Thoracic aorta (tissue), 2 donors: Measurements from ENCODE around the gene ZBTB45. TPM values are rescaled to one million over a fixed set of nuclear protein-coding genes. Genes with fewer than 3 reads are reported as not detected.

ENCODE experiments used
- ATAC-seq: fragments of 150-250 bp; one replicate; pipeline ENCODE4 v1.8.0; 2017; ENCODE audit warnings: low read depth; ENCODE audit not compliant: insufficient number of reproducible peaks, low FRiP score
- DNase-seq: peaks from one replicate; pipeline ENCODE4 v3.0.0-alpha.2; 2020; ENCODE audit warnings: low spot score
- H3K27ac ChIP-seq, 2 donors: fragments of 200-600 bp; sonication (generic); 1 replicate in 1 of 2; 2 replicates in 1 of 2; pipeline ENCODE4 v1.5.1; 2016; ENCODE audit warnings: mild to moderate bottlenecking in 2 of 2, moderate library complexity in 2 of 2
- H3K27me3 ChIP-seq: fragments of 200-600 bp; sonication (generic); replicated peaks from 2 replicates; pipeline ENCODE4 v1.6.0; 2016; ENCODE audit warnings: mild to moderate bottlenecking; ENCODE audit not compliant: insufficient read depth
- H3K36me3 ChIP-seq: fragments of 200-600 bp; sonication (generic); one replicate; pipeline ENCODE4 v1.5.1; 2016
- H3K4me1 ChIP-seq, 2 donors: fragments of 200-600 bp; sonication (generic); 1 replicate in 1 of 2; 2 replicates in 1 of 2; pipeline versions ENCODE4 v1.5.1 to v1.6.0; 2016; ENCODE audit warnings: low read depth in 2 of 2, mild to moderate bottlenecking in 1 of 2; ENCODE audit not compliant: control insufficient read depth in 1 of 2
- H3K4me3 ChIP-seq: fragments of 200-600 bp; sonication (generic); 2 replicates; pipeline ENCODE4 v1.5.1; 2016; ENCODE audit warnings: mild to moderate bottlenecking
- H3K9me3 ChIP-seq: fragments of 200-600 bp; sonication (generic); 2 replicates; pipeline ENCODE4 v1.5.1; 2016
- total RNA-seq, 2 donors: library from RNA; depleted of rRNA; stranded (reverse); fragments of >200 nt; gene quantifications; one replicate each; pipeline versions ENCODE4 v1.1.0 to v1.2.3, GENCODE V29; 2016
- TF ChIP-seq, protein P1 (sequence below): fragments of 200-600 bp; sonication (generic); IDR thresholded peaks from one replicate; pipeline ENCODE4 v1.5.1; 2019; ENCODE audit warnings: antibody characterized with exemption

Gene ZBTB45
- total RNA-seq, 2 donors from 2014 or later: 10.4 to 10.9 TPM

DNA sequence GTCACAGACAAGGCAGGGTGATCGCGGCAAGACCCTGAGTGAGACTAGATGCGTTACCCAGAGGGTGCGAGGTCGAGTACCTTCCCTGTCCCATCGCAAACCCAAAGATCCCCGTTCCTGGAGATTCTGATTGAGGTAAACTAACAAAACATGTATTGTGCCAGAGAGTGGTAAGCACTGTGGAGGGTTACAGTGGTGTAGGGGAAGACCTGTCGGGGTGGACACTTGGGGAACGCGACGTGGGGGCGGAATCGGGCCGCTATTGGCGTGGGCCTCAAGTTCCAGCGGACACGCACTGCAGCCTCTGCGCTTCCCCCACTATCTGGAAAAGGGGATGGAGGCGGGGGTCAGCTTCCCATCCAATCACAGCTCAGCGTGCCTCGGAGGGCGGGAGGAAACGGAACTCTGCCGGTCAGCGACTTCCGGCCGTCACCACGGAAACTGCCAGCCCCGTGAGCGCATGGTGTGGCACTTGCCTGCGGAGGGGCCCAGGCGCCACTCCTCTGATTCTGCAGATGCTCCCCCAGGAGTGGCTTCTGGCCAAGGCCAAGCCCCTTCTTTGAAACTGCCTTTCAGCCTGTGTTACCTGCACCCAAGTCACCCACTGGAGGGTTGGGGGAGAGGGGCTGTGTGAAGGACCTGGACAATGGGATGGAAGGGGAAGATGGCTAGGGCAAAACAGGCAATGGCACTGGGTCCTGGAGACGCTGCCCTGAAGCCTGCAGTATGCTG lies 39.8 kb upstream of the ZBTB45 start:
- peak overlapping the region; percentile 99 to 100 for H3K27ac ChIP-seq
- no peaks in the 10 kb centered on the region for H3K27me3 ChIP-seq
- peak overlapping the region; percentile 95 for H3K4me3 ChIP-seq
- peaks cover 33 to 63% of the 10 kb centered on the region in 2 donors for H3K4me1 ChIP-seq
- peak; percentile 76 for DNase-seq
- peaks cover 9% of the 10 kb centered on the region for H3K36me3 ChIP-seq
- peak; percentile 44 for ATAC-seq
- no peaks in the 10 kb centered on the region for H3K9me3 ChIP-seq
- TF ChIP-seq, protein P1, sequence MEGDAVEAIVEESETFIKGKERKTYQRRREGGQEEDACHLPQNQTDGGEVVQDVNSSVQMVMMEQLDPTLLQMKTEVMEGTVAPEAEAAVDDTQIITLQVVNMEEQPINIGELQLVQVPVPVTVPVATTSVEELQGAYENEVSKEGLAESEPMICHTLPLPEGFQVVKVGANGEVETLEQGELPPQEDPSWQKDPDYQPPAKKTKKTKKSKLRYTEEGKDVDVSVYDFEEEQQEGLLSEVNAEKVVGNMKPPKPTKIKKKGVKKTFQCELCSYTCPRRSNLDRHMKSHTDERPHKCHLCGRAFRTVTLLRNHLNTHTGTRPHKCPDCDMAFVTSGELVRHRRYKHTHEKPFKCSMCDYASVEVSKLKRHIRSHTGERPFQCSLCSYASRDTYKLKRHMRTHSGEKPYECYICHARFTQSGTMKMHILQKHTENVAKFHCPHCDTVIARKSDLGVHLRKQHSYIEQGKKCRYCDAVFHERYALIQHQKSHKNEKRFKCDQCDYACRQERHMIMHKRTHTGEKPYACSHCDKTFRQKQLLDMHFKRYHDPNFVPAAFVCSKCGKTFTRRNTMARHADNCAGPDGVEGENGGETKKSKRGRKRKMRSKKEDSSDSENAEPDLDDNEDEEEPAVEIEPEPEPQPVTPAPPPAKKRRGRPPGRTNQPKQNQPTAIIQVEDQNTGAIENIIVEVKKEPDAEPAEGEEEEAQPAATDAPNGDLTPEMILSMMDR: no peak

DNA sequence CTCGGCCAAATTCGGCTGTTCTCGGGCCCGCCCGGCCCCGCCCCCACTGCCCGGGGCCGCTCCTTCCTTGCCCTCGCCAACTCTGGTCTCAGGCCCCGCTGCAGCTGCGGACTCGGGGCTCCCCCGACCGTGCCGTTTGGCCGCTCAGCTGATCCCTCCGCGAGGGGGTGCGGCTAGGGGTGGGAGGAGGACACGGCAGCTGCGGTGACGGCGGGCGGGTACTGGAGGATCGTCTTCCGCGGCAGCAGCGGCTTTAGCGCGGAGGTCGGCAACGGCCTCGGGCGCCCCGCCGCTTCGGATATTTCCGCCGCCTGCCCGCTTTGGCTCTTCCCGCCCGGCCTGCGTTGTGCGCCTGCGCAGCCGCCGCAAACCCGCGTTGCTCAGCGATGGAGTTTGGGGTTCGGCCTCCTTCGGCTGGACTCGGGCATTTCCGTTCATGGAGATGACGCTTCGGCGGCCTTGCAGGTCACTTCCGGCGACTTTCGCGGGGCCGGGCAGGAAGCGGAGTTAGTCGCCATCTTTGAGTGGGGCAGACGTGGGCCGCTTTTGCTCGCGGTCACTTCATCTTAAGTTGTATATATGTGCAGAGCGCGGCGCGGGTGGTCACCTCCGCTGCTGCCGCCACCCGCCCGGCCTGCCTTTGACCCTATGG lies 39.1 kb upstream of the ZBTB45 start:
- ATAC-seq (peak; percentile 75), DNase-seq (peak; percentile 94)
- peaks cover 39 to 70% of the 10 kb centered on the region in 2 donors for H3K4me1 ChIP-seq
- peak overlapping the region; percentile 99 to 100 for H3K27ac ChIP-seq
- no peaks in the 10 kb centered on the region for H3K9me3 ChIP-seq
- H3K27me3 ChIP-seq: no peaks in the 10 kb centered on the region
- TF ChIP-seq, protein P1: no peak
- H3K36me3 ChIP-seq: peaks cover 9% of the 10 kb centered on the region
- H3K4me3 ChIP-seq: peak overlapping the region; percentile 95

DNA sequence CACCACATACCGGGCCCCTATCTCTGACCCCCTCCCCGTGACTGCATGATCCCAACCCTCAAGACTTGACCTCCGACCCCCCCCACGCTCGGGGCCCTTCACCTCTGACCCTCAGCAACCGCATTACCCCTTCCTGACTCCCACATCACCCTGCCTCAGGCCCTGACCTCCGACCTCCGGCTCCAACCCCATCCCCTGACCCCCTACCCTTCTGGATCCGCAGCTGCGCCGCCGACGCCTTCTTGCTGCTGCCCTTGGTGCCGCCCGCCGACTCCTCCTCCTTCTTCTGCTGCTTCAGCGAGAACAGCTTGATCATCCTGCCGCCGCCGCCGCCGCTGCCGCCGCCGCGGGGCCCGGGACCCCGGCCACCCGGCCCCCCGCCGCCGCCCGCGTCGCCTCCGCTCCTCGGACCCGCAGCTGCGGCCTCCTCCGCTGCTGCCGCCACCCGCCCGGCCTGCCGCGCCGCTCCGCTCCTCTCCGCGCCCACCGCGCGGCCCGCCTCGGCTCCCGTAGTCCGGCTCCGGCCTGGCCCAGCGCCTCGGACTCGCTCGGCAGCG lies 38.5 kb upstream of the ZBTB45 start, which contains the start of gene UBE2M:
Gene UBE2M, minus strand, starts transcription at position 546 of the 557 bp plus-strand sequence. Its CDS starts 230 bp downstream, at position 316.
- peaks cover 39 to 71% of the 10 kb centered on the region in 2 donors for H3K4me1 ChIP-seq
- ATAC-seq (peak; percentile 49), DNase-seq (no peak)
- peak within 1 kb of the TSS; percentile 99 to 100 for H3K27ac ChIP-seq
- H3K4me3 ChIP-seq: peak within 1 kb of the TSS; percentile 95
- no peaks in the 10 kb centered on the region for H3K9me3 ChIP-seq
- H3K27me3 ChIP-seq: no peaks in the 10 kb centered on the region
- peaks cover 9% of the 10 kb centered on the region for H3K36me3 ChIP-seq
- TF ChIP-seq, protein P1: no peak

DNA sequence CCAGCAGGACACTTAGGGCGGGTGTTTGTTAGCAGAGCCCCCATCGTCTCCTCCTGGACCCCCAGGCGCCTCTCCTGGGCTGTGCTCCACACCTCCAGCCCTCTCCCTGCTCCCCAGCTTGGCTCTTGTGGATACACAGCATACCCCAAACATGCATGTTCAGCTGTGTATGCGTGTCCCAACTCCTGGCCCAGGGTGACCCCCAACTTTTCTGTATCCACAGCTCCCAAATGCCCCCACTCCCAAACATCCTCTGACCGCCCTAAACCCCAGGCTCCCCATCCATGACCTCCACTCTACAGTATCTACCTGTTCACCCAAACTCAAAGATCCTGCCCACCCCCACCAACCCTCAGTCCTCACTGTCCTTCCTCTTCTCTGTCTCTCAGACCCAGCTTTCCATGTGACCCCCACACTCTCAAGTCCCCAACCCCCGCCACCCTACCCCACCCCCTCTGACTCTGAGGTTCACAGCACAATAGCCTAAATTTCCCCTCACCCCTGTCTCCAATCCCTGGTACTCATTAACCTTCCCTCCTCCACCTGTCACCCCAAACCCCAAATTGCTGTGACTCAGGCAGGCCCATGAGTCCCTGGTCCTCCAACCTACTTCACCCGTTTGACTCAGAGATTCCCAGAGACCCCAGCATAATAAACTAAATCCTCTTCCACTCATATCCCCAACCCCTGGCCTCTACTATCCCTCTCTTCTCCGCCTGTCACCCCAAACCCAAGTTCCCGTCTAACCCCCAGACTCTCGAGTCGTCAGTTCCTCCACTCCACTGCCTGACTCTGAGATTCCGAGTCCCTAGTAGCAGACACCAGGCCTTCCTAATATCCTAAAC lies 37.8 kb upstream of the ZBTB45 start:
- H3K9me3 ChIP-seq: no peaks in the 10 kb centered on the region
- peak overlapping the region; percentile 99 to 100 for H3K27ac ChIP-seq
- TF ChIP-seq, protein P1: no peak
- H3K36me3 ChIP-seq: peaks cover 13% of the 10 kb centered on the region
- DNase-seq: no peak
- ATAC-seq: no peak
- H3K4me1 ChIP-seq: peaks cover 36 to 64% of the 10 kb centered on the region in 2 donors
- no peaks in the 10 kb centered on the region for H3K27me3 ChIP-seq
- H3K4me3 ChIP-seq: peak overlapping the region; percentile 95
